KG1 (cell line): Measurements from ENCODE around the gene CACNA1D.

Experiments
- DNase-seq: peaks from one replicate; lab custom pipeline; 2025; lab: John Stamatoyannopoulos, UW

The CACNA1D gene

DNA sequence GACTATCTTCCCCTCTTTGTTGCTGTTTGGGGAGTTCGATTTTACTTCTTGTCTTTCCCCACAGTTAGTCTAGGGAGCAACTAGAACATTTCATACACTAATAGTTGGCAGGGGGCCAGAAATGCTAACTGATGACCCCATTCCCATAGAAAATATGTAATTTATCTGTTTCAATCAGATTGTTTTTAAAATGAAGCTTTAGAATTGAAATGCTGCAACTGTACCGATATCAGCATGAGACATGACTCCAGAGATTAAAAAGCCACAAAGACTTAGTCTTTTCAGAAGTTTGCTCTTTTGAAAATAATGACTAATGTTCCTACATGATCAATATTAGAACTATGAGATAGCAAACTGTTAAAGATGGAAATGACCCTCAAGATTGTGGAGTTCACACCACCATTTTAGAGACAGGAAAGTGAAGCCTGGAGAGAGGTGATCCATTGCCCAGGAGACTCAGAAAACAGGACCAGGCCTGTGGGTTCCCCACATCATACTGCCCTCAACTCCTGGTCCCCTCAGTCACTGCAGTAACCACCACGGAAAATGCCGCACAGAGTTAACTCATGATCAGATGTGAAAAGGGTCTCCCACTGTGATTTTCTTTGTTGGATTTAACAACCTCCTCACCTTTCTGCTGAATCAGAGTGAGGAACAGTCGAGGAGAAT is 221.5 kb downstream of the CACNA1D start:
- DNase-seq: no peak

GRCh38 chr3:53716998-53717397 is 222.6 kb downstream of the CACNA1D start:
- no peak for DNase-seq

DNA sequence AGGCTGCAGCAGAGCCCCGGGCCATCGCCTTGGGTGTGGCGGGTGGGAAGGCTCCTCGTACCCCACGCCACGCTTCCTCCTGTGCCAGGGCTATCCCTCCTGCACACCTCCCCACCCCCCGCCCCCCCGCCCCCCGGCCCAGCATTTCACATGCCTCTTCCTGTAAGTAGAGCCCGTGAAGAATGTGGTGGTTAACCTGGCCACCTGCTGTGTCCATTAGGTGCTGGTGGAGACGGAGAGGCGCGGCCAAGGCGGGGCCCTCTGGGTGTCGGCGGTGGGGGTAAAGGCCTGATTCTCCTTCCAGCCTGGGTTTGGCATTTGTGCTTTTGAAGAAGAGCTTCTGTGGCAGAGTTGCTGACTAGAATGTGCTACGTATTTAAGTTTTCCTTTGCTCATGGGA is 224.1 kb downstream of the CACNA1D start:
- no peak for DNase-seq

DNA sequence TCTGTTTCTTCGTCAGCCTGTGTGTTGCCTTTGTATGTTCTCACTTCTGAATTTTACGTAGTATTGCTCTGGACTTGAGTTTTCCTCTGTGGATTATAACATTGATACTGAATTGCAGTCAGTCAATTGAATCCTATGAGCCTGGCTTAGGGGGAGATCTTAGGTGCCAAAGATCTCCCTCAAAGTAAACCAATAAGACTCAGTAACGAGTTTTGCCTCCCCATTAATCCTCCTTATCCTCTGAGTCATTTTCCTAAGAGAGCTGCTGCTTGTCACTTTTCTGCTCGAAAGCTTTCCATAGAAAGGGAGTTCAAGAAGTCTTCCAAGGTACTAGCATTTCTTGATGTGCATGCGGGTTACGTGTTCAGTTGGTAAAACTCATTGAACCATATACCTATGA is 225.4 kb downstream of the CACNA1D start:
- DNase-seq: no peak

DNA sequence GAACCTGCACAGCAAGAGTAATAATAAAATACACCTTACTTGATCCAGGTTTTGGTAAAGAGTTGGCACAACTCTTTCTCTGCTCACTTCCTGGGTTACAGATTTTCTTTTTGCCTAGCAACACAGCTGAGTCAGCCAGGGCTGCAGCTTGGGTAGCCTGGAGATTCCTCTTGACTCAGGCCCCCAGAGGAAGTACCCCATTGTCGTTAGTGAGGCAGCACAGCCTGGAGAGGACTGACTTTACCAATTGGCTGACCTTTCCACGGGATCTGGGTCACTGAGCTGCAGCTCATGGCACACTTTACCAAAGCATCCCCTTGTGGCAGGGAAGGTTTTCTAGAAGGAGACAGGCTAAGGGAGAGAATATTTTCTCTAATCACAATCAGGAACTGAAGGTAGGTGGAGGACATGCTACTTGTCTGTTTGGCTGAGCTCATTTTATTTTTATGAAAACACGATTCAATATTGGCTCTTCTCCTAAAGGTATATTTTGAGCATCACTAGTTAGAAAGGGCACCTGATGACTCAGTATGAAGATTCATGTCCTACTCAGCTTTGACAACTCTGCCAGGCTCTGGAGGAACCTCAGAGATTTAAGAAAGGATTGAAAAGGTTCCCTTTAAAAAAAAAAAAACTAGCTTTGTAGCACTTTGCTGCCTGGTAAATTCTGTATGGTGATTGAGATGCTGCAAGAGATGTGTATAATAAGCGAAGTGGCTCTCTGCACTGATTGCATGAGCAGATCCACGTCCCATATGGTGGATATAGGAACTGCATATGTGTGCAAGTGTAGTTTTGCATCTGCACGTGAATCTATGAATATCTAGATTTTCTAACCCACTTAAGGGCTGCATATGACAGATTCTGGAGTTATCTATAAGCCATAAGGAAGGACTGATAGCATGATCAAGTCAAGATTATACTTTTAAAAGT is 227.0 kb downstream of the CACNA1D start:
- no peak for DNase-seq

DNA sequence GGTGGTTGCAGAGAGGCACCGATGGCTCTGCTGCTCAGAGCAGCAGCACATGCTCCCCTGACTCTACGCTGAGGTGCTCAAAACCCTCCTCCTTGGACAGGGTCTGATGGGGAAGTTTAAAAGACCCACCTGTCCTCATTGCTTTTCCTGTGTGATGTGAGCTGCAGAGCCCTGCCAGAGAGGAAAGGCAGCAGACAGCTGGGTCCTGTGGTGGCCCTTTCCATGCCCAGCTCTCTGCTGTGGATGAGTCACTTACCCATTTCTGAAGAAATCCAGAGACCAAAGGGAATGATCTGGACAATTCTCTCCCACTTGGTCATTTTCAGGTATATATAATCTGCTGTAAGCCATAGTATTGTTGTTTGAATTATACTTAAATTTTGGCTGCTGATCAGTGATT is 230.2 kb downstream of the CACNA1D start:
- no peak for DNase-seq

- no peak for DNase-seq
These were observed 231.1 kb downstream of the CACNA1D start for GRCh38 chr3:53725387-53725995.

GRCh38 chr3:53726643-53727042 is 232.2 kb downstream of the CACNA1D start:
- DNase-seq: no peak

GRCh38 chr3:53728606-53729005 is 234.2 kb downstream of the CACNA1D start:
- DNase-seq: no peak

- no peak for DNase-seq
These were observed 234.7 kb downstream of the CACNA1D start for GRCh38 chr3:53729159-53729558.

- DNase-seq: no peak
These were observed 235.2 kb downstream of the CACNA1D start for GRCh38 chr3:53729618-53730017.

- no peak for DNase-seq
These were observed 236.2 kb downstream of the CACNA1D start for GRCh38 chr3:53730576-53730975.

DNA sequence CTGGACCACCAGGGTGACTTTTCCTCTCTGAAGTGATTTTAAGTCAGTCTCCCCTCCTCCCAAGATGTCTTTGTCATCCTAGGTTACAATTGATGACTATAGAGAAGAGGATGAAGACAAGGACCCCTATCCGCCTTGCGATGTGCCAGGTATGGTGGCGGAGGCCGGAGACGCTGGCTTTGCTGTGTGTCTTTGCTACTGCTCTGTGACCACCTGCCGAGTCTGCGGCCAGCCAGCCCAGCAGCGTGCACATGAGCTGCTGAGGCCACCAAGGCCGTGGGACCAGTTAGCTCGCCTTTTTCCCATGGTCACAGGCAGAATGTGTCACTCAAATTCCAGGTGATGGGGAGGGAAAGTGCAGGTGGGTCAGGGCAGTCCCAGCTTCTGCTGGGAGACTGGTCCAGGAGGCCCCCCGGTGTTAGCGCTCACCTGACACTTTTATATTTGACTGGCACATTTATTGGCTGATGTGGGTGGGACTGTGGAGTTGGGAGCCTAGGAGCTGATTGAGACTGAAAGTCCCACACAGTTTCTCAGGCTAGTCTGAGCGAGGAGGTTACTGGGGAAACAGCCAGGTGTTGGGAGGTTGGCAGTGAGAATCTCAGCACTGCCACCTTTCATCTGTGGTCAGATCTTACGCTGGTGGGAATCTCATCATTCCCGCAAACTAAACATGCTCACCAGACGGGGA is 237.7 kb downstream of the CACNA1D start:
- DNase-seq: no peak

GRCh38 chr3:53733446-53733845 is 239.0 kb downstream of the CACNA1D start:
- DNase-seq: no peak

DNA sequence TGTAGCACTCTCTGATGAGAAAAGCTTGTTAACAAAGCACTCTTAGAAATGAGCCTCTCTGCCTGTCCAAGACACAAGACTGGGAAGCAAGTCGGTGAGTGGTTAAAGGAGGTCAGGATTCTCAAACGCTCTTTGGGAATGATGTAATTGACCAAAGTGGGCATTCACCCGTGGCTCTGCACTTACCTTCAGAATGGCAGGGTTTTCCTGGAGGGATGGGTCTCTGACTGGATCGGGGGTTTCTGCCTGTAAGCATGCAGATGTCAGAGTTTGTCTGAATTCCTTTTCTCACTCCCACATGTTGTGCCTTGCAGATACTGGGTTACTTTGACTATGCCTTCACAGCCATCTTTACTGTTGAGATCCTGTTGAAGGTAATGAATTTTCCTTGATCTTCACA is 245.6 kb downstream of the CACNA1D start:
- no peak for DNase-seq

DNA sequence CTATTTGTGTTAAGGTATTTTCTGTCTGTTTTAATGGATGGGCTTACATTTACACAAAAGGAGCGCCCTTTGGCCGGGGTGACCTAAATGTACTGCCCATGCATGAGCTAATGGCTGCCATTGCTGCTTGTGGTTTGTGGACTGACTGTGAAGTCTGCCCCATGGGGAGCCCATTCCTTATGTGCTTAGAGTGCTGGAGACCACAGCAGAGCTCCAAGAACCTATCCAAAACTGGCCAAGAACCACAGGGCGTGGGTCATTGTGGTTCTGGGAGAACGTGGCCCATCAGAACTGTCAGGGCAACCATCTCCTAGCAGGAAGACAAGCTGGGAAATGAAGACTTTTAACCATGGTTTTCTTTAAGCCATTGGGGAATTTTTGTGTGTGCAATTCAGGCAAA is 246.5 kb downstream of the CACNA1D start:
- no peak for DNase-seq

DNA sequence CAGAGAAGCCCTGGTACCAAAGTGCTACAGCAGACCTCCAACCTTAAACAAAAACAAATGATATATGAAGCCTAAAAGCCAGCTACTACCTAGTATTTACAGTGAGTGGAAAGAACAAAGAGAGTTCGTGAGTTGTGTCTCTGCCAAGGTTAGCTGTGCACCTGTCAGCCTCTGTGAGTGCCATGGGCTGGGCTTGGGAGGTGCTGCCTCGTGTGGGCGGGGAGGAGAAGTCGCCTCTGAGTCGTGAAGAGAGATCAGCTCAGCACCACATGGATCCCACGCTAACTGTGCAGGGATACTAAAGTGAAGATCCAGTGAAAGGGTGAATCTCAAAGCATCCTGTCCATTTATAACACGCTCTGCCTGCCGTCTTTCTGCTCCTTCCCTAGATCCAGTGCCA is 249.9 kb downstream of the CACNA1D start:
- DNase-seq: no peak

- DNase-seq: no peak
These were observed 253.1 kb downstream of the CACNA1D start for GRCh38 chr3:53747559-53747958.

GRCh38 chr3:53748512-53749271 is 254.3 kb downstream of the CACNA1D start:
- no peak for DNase-seq

- DNase-seq: no peak
These were observed 255.0 kb downstream of the CACNA1D start for GRCh38 chr3:53749448-53749847.
